ENCODE results near the gene IL1F10. TPM values are rescaled to one million over a fixed set of nuclear protein-coding genes. Genes with fewer than 3 reads are reported as not detected.

The IL1F10 gene
- total and polyA plus RNA-seq, 8 donors, result not detected

GRCh38 chr2:113025737-113026136, 42.0 kb upstream of the IL1F10 start:
- H3K4me1 ChIP-seq, result no peaks in the 10 kb centered on the region
- no peak for DNase-seq
- no peak overlapping the region for H3K27ac ChIP-seq
- no peaks in the 10 kb centered on the region for H3K9me3 ChIP-seq
- no peaks in the 10 kb centered on the region for H3K36me3 ChIP-seq
- intact Hi-C loops (cut with DNase I; ENCODE audit: low total_unique reads), result no loop called here
- peaks cover 0 to 24% (median 0%) of the 10 kb centered on the region in 3 donors for H3K27me3 ChIP-seq
- TF ChIP-seq CTCF (IDR thresholded peaks at IDR 0.05) (no peak), POLR2AphosphoS5 (IDR thresholded peaks at IDR 0.05) (no peak), POLR2A (IDR thresholded peaks at IDR 0.05) (no peak), EP300 (IDR thresholded peaks at IDR 0.05) (no peak)
- 57 to 77% (median 65%) methylated on average over 2 of the region's 2 CpGs for WGBS, 5 donors
- H3K4me3 ChIP-seq, result no peak overlapping the region

GRCh38 chr2:113027691-113028090, 40.1 kb upstream of the IL1F10 start:
- H3K36me3 ChIP-seq, result no peaks in the 10 kb centered on the region
- WGBS, 5 donors, result 76 to 94% (median 90%) methylated on average over 2 of the region's 2 CpGs
- TF ChIP-seq CTCF (IDR thresholded peaks at IDR 0.05), result no peak
- TF ChIP-seq POLR2AphosphoS5 (IDR thresholded peaks at IDR 0.05), result no peak
- no peak for TF ChIP-seq EP300 (IDR thresholded peaks at IDR 0.05)
- TF ChIP-seq POLR2A (IDR thresholded peaks at IDR 0.05), result no peak
- intact Hi-C loops (cut with DNase I; ENCODE audit: low total_unique reads), result no loop called here
- H3K4me1 ChIP-seq, result no peaks in the 10 kb centered on the region
- H3K4me3 ChIP-seq, result no peak overlapping the region
- no peak for DNase-seq
- no peaks in the 10 kb centered on the region for H3K9me3 ChIP-seq
- no peak overlapping the region for H3K27ac ChIP-seq
- peaks cover 0 to 24% (median 0%) of the 10 kb centered on the region in 3 donors for H3K27me3 ChIP-seq

GRCh38 chr2:113028112-113028511, 39.7 kb upstream of the IL1F10 start:
- Histone ChIP-seq H3K27me3 (peaks cover 0 to 24% (median 0%) of the 10 kb centered on the region in 3 donors), H3K27ac (no peak overlapping the region), H3K4me1 (no peaks in the 10 kb centered on the region), H3K4me3 (no peak overlapping the region), H3K9me3 (no peaks in the 10 kb centered on the region), H3K36me3 (no peaks in the 10 kb centered on the region)
- TF ChIP-seq POLR2A (IDR thresholded peaks at IDR 0.05) (no peak), EP300 (IDR thresholded peaks at IDR 0.05) (no peak), POLR2AphosphoS5 (IDR thresholded peaks at IDR 0.05) (no peak), CTCF (IDR thresholded peaks at IDR 0.05) (no peak)
- no peak for DNase-seq
- 14 to 32% (median 20%) methylated on average over 1 of the region's 1 CpG for WGBS, 5 donors
- intact Hi-C loops (cut with DNase I; ENCODE audit: low total_unique reads), result no loop called here

GRCh38 chr2:113032737-113033136, 35.0 kb upstream of the IL1F10 start:
- TF ChIP-seq POLR2A (IDR thresholded peaks at IDR 0.05) (no peak), CTCF (IDR thresholded peaks at IDR 0.05) (no peak), EP300 (IDR thresholded peaks at IDR 0.05) (no peak), POLR2AphosphoS5 (IDR thresholded peaks at IDR 0.05) (no peak)
- H3K27me3 ChIP-seq, result peaks cover 0 to 15% (median 0%) of the 10 kb centered on the region in 3 donors
- H3K36me3 ChIP-seq, result no peaks in the 10 kb centered on the region
- intact Hi-C loops (cut with DNase I; ENCODE audit: low total_unique reads), result no loop called here
- WGBS, 5 donors, result 86 to 100% (median 95%) methylated on average over 1 of the region's 1 CpG
- no peak overlapping the region for H3K4me3 ChIP-seq
- H3K9me3 ChIP-seq, result no peaks in the 10 kb centered on the region
- H3K27ac ChIP-seq, result no peak overlapping the region
- DNase-seq, result no peak
- H3K4me1 ChIP-seq, result no peaks in the 10 kb centered on the region
